Panc1 (cell line): Measurements from ENCODE around the gene DIP2C.

ENCODE experiments used
- CTCF ChIP-seq: fragments of 450-650 bp; IDR thresholded peaks from 2 replicates; pipeline ENCODE4 v1.5.1; 2017; ENCODE audit warnings: mild to moderate bottlenecking
- TCF7L2 ChIP-seq: IDR thresholded peaks from 2 replicates; pipeline ENCODE4 v1.6.1; 2011; ENCODE audit warnings: mild to moderate bottlenecking, low read depth, low read length, inconsistent platforms

GRCh38 chr10:509361-510102 is 179.9 kb downstream of the DIP2C start:
- TF ChIP-seq CTCF: no peak
- TF ChIP-seq TCF7L2: no peak
